Dendritic cell treated with granulocyte-macrophage colony-stimulating factor and Interleukin-4, amounts not matched to agents 40 ng/mL and 50 ng/mL, for 4 days (primary cell): ENCODE data around the gene CNTRL.
A peak's percentile ranks its signal among the peaks of the same experiment; 100 is the strongest.
"Not testable (repeated sequence)": the region's sequence is repeated elsewhere in the genome, so short reads cannot be mapped to it uniquely, and the experiment has no call there.

Experiments used
- H3K27ac Mint-ChIP-seq: one replicate; pipeline ENCODE4 v1.8.0; 2022; ENCODE audit warnings: mild to moderate bottlenecking, mixed read lengths
- H3K27me3 Mint-ChIP-seq: one replicate; pipeline ENCODE4 v1.8.0; 2022; ENCODE audit warnings: mild to moderate bottlenecking, mixed read lengths
- H3K36me3 Mint-ChIP-seq: one replicate; pipeline ENCODE4 v1.8.0; 2022; ENCODE audit warnings: low read depth, mixed read lengths
- H3K4me1 Mint-ChIP-seq: one replicate; pipeline ENCODE4 v1.8.0; 2022; ENCODE audit warnings: low read depth, mixed read lengths
- H3K4me3 Mint-ChIP-seq: one replicate; pipeline ENCODE4 v1.8.0; 2022; ENCODE audit warnings: mild to moderate bottlenecking, moderate library complexity, mixed read lengths
- H3K9me3 Mint-ChIP-seq: one replicate; pipeline ENCODE4 v1.8.0; 2022; ENCODE audit warnings: mixed read lengths
- intact Hi-C: fragments of 100-400 bp; cut with micrococcal nuclease; formaldehyde crosslinking; loops from one replicate; pipeline ENCODE4 v1.15.0; 2022

Gene CNTRL

GRCh38 chr9:121095057-121095456 is 20.3 kb downstream of the CNTRL start:
- H3K9me3 Mint-ChIP-seq, result peaks cover 8% of the 10 kb centered on the region
- peaks cover 9% of the 10 kb centered on the region for H3K4me1 Mint-ChIP-seq
- H3K27ac Mint-ChIP-seq, result no peak overlapping the region
- H3K27me3 Mint-ChIP-seq, result no peaks in the 10 kb centered on the region
- intact Hi-C loops, result no loop called here
- H3K36me3 Mint-ChIP-seq, result peaks cover 63% of the 10 kb centered on the region
- H3K4me3 Mint-ChIP-seq, result no peak overlapping the region

- H3K36me3 Mint-ChIP-seq, result peaks cover 34% of the 10 kb centered on the region
- H3K27me3 Mint-ChIP-seq, result no peaks in the 10 kb centered on the region
- intact Hi-C loops, result no loop called here
- H3K9me3 Mint-ChIP-seq, result peaks cover 27% of the 10 kb centered on the region
- no peak overlapping the region for H3K4me3 Mint-ChIP-seq
- H3K27ac Mint-ChIP-seq, result peak overlapping the region; percentile 60
- peaks cover 14% of the 10 kb centered on the region for H3K4me1 Mint-ChIP-seq
Measured at GRCh38 chr9:121098567-121099198, 23.9 kb downstream of the CNTRL start.

- Mint-ChIP-seq H3K4me1 (peaks cover 31% of the 10 kb centered on the region), H3K9me3 (peaks cover 27% of the 10 kb centered on the region), H3K36me3 (peaks cover 16% of the 10 kb centered on the region)
- intact Hi-C loops, H3K27me3 Mint-ChIP-seq, H3K4me3 Mint-ChIP-seq, H3K27ac Mint-ChIP-seq: not testable (repeated sequence)
Measured at GRCh38 chr9:121104054-121104453, 29.3 kb downstream of the CNTRL start.

DNA sequence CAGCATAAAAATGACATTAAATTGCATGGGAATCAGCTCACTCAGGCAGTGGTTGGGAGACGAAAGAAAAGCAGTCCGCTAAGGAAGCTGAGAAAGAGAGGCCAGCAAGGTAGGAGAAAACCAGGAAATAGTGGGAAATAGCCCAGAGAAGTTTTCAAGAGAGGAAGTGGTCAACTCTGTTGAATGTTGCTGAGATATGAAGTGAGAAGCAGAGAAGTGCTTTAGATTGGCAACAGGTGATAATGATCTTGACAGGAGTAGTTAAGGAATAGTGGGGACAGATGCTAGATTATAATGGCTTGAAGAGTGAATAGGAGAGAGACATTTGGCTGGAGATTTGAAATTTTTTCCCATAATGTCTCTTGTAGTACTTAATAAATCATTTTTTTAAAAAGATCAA is 30.8 kb downstream of the CNTRL start:
- Mint-ChIP-seq H3K4me3 (no peak overlapping the region), H3K36me3 (peaks cover 1% of the 10 kb centered on the region), H3K27me3 (no peaks in the 10 kb centered on the region), H3K9me3 (peaks cover 14% of the 10 kb centered on the region), H3K27ac (peak overlapping the region; percentile 0), H3K4me1 (peaks cover 29% of the 10 kb centered on the region)
- intact Hi-C loops, result no loop called here

DNA sequence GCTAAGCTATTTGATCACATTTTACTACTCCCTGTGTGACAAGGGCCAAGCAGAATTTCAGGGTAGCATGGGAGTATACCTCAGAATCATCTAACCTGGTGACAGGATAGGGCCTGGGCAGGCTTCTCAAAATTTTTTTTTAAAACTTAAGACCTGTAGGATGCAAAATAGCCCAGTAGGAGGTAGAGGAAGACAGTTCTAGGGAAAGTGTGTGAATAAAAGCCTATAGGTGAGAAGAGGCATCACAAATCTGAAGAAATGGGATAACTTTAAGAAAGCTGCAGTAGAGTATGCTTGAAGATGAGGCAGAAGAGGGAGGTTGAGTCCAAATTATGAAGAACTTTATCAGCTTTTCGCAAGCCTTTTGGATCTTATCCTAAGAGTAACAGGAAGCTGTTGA is 32.3 kb downstream of the CNTRL start:
- Mint-ChIP-seq H3K27ac (no peak overlapping the region), H3K9me3 (no peaks in the 10 kb centered on the region)

GRCh38 chr9:121107881-121108280 is 33.1 kb downstream of the CNTRL start:
- Mint-ChIP-seq H3K27ac (no peak overlapping the region), H3K27me3 (no peaks in the 10 kb centered on the region), H3K9me3 (no peaks in the 10 kb centered on the region), H3K36me3 (peaks cover 8% of the 10 kb centered on the region), H3K4me1 (peaks cover 24% of the 10 kb centered on the region), H3K4me3 (no peak overlapping the region)
- intact Hi-C loops, result no loop called here

More for the DNA sequence above, 32.3 kb downstream of the CNTRL start:
- peaks cover 29% of the 10 kb centered on the region for H3K4me1 Mint-ChIP-seq
- H3K27me3 Mint-ChIP-seq, result no peaks in the 10 kb centered on the region
- H3K36me3 Mint-ChIP-seq, result peaks cover 8% of the 10 kb centered on the region
- H3K4me3 Mint-ChIP-seq, result no peak overlapping the region
- intact Hi-C loops, result no loop called here

DNA sequence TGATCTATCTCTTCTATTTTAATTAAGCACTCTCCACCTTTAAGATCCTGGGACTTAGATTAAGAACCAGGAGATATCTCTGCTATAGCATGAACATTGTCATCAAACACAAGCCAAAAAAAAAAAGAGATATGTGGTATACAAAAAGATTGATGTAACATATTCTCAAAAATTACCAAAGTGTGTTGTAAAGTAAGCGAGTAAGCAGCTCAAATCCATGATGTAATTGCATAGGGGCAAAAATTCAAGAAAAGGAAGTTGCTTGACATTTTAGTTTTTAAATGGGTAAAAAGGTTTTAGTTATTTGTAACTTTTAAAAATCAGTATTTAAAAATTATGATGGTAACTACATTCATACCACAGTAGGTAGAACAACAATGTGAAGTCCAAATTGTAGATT is 40.7 kb downstream of the CNTRL start:
- Mint-ChIP-seq H3K9me3 (no peaks in the 10 kb centered on the region), H3K36me3 (peaks cover 52% of the 10 kb centered on the region), H3K27me3 (no peaks in the 10 kb centered on the region), H3K27ac (no peak overlapping the region), H3K4me1 (peaks cover 10% of the 10 kb centered on the region), H3K4me3 (no peak overlapping the region)
- intact Hi-C loops, result loop anchor here (10.0 kb wide), 1 partner anchor 69 kb away; no protein-coding TSS in a partner anchor

- intact Hi-C loops, result loop anchor here (10.0 kb wide), 1 partner anchor 67 kb away; no protein-coding TSS in a partner anchor
- Mint-ChIP-seq H3K27ac (no peak overlapping the region), H3K9me3 (no peaks in the 10 kb centered on the region), H3K4me1 (peaks cover 21% of the 10 kb centered on the region), H3K27me3 (no peaks in the 10 kb centered on the region), H3K36me3 (peaks cover 43% of the 10 kb centered on the region), H3K4me3 (no peak overlapping the region)
Measured at GRCh38 chr9:121118266-121118665, 43.5 kb downstream of the CNTRL start.

GRCh38 chr9:121120386-121120785 is 45.6 kb downstream of the CNTRL start:
- peaks cover 13% of the 10 kb centered on the region for H3K4me1 Mint-ChIP-seq
- intact Hi-C loops, result loop anchor here (2.0 kb wide), 1 partner anchor 46 kb away; the partner anchor contains the start of gene CNTRL

GRCh38 chr9:121121582-121122087 is 46.9 kb downstream of the CNTRL start:
- no peaks in the 10 kb centered on the region for H3K27me3 Mint-ChIP-seq
- H3K4me3 Mint-ChIP-seq, result peak overlapping the region; percentile 74
- intact Hi-C loops, result loop anchor here (2.0 kb wide), 1 partner anchor 47 kb away; the partner anchor contains the start of gene CNTRL
- peaks cover 11% of the 10 kb centered on the region for H3K4me1 Mint-ChIP-seq
- H3K9me3 Mint-ChIP-seq, result no peaks in the 10 kb centered on the region
- H3K27ac Mint-ChIP-seq, result peak overlapping the region; percentile 89
- H3K36me3 Mint-ChIP-seq, result peaks cover 45% of the 10 kb centered on the region

More at GRCh38 chr9:121120386-121120785, 45.6 kb downstream of the CNTRL start:
- no peak overlapping the region for H3K27ac Mint-ChIP-seq
- H3K9me3 Mint-ChIP-seq, result no peaks in the 10 kb centered on the region
- H3K27me3 Mint-ChIP-seq, result no peaks in the 10 kb centered on the region
- no peak overlapping the region for H3K4me3 Mint-ChIP-seq
- peaks cover 47% of the 10 kb centered on the region for H3K36me3 Mint-ChIP-seq

GRCh38 chr9:121122246-121123032 is 47.7 kb downstream of the CNTRL start:
- no peaks in the 10 kb centered on the region for H3K27me3 Mint-ChIP-seq
- peak overlapping the region; percentile 74 for H3K4me3 Mint-ChIP-seq
- no peaks in the 10 kb centered on the region for H3K9me3 Mint-ChIP-seq
- H3K4me1 Mint-ChIP-seq, result peaks cover 11% of the 10 kb centered on the region
- peaks cover 51% of the 10 kb centered on the region for H3K36me3 Mint-ChIP-seq
- intact Hi-C loops, result no loop called here
- H3K27ac Mint-ChIP-seq, result peak overlapping the region; percentile 89

GRCh38 chr9:121123816-121124535 is 49.2 kb downstream of the CNTRL start:
- no peak overlapping the region for H3K4me3 Mint-ChIP-seq
- H3K4me1 Mint-ChIP-seq, result peaks cover 13% of the 10 kb centered on the region
- intact Hi-C loops, result no loop called here
- no peaks in the 10 kb centered on the region for H3K9me3 Mint-ChIP-seq
- H3K27me3 Mint-ChIP-seq, result no peaks in the 10 kb centered on the region
- peaks cover 59% of the 10 kb centered on the region for H3K36me3 Mint-ChIP-seq
- H3K27ac Mint-ChIP-seq, result no peak overlapping the region

GRCh38 chr9:121125590-121125989 is 50.8 kb downstream of the CNTRL start:
- H3K27ac Mint-ChIP-seq, result no peak overlapping the region
- H3K27me3 Mint-ChIP-seq, result no peaks in the 10 kb centered on the region
- no peak overlapping the region for H3K4me3 Mint-ChIP-seq
- H3K9me3 Mint-ChIP-seq, result no peaks in the 10 kb centered on the region
- intact Hi-C loops, result no loop called here
- H3K4me1 Mint-ChIP-seq, result peaks cover 30% of the 10 kb centered on the region
- peaks cover 62% of the 10 kb centered on the region for H3K36me3 Mint-ChIP-seq

- H3K27me3 Mint-ChIP-seq, intact Hi-C loops, H3K9me3 Mint-ChIP-seq, H3K4me3 Mint-ChIP-seq: not testable (repeated sequence)
- H3K4me1 Mint-ChIP-seq, result peaks cover 43% of the 10 kb centered on the region
- H3K27ac Mint-ChIP-seq, result peak overlapping the region; percentile 49
- H3K36me3 Mint-ChIP-seq, result peaks cover 89% of the 10 kb centered on the region
Measured at GRCh38 chr9:121129384-121129783, 54.6 kb downstream of the CNTRL start.
